ENCODE measurements around the gene NUFIP2.

DNA sequence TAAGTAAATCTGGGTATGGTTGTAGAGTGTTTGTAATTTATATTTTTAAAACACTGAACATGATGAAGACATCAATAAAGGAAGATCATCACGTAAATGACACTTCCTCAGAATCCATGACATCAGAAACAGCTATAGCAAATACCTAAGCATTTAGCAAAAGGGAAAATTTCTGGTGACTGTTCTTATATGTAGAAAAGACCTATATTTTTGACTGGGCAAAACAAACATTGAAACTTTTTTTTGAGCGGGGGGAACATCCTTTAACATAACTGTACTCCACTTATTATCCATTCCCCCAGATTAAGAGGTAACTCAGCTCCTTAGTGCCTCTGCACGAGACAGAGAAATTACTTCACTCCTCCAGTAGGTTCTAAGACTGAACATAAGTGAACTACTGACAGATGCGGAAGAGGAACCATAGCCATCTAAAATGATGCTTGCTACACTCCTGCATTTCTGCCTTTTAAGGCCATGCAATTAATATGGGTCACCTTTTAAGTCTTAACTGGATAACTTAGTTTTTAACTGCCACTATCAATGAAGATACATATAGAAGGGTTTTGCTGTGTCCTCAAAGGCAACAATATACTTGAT is 37.9 kb downstream of the NUFIP2 start:
- TF ChIP-seq EZH2 (IDR thresholded peaks at IDR 0.05; ENCODE audit: borderline replicate concordance): no peak
- TF ChIP-seq, protein P1, sequence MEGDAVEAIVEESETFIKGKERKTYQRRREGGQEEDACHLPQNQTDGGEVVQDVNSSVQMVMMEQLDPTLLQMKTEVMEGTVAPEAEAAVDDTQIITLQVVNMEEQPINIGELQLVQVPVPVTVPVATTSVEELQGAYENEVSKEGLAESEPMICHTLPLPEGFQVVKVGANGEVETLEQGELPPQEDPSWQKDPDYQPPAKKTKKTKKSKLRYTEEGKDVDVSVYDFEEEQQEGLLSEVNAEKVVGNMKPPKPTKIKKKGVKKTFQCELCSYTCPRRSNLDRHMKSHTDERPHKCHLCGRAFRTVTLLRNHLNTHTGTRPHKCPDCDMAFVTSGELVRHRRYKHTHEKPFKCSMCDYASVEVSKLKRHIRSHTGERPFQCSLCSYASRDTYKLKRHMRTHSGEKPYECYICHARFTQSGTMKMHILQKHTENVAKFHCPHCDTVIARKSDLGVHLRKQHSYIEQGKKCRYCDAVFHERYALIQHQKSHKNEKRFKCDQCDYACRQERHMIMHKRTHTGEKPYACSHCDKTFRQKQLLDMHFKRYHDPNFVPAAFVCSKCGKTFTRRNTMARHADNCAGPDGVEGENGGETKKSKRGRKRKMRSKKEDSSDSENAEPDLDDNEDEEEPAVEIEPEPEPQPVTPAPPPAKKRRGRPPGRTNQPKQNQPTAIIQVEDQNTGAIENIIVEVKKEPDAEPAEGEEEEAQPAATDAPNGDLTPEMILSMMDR (IDR thresholded peaks at IDR 0.05; ENCODE audit: poor library complexity): no peak
- TF ChIP-seq EZH2phosphoT487 (IDR thresholded peaks at IDR 0.05; ENCODE audit: low read depth, severe bottlenecking, unreplicated experiment): no peak
